ENCODE measurements around the gene ALG14.

GRCh38 chr1:95067062-95067461 lies 5.7 kb downstream of the ALG14 start:
- TF ChIP-seq REST (IDR thresholded peaks at IDR 0.05) (peak; percentile 27), CTCF (IDR thresholded peaks at IDR 0.05; ENCODE audit: low read depth, low read length, missing input control) (no peak)
